A549 treated with ZK216348 at 1 μM for 4 hours (cell line): ENCODE results near the gene NFKBIA. TPM values are rescaled to one million over a fixed set of nuclear protein-coding genes. Genes with fewer than 3 reads are reported as not detected.

Source experiments
- total RNA-seq: library from RNA; stranded (reverse); fragments of 200-300 nt; extraction: Qiagen RNA extraction; gene quantifications from 5 replicates; pipeline ENCODE4 v1.2.3, GENCODE V29; 2022; ENCODE audit warnings: low read depth

NFKBIA gene
- total RNA-seq, result 127 to 175 TPM (median 172 TPM) in 5 replicates

GRCh38 chr14:35404449-35405303 lies at the start of gene NFKBIA:
Gene NFKBIA, minus strand, starts transcription at chr14:35404749. Its CDS starts 105 bp downstream, at chr14:35404644.

Other genes starting within 250 kb of the NFKBIA start
- 243 to 337 TPM (median 269 TPM) in 5 replicates for gene PSMA6, start 112.4 kb downstream of the NFKBIA start, total RNA-seq
- gene INSM2, start 129.4 kb upstream of the NFKBIA start, total RNA-seq, result 0.07 TPM in 1 of 5 replicates, not detected in the others